GM23338 (cell line): ENCODE data around the gene TRAF3IP1. TPM values are rescaled to one million over a fixed set of nuclear protein-coding genes. Genes with fewer than 3 reads are reported as not detected.

Source experiments
- ATAC-seq: fragments of 200-7000 bp; cut with Tn5 transposase; 3 replicates; pipeline ENCODE4 v1.9.1; 2020
- DNase-seq: peaks from one replicate; pipeline ENCODE4 v3.0.0-alpha.2; 2015; ENCODE audit warnings: low spot score
- H2AFZ ChIP-seq: fragments of 200-600 bp; sonication (generic); 2 replicates; pipeline ENCODE4 v1.8.0; 2016; ENCODE audit warnings: antibody characterized with exemption, mild to moderate bottlenecking, moderate library complexity
- H3F3A ChIP-seq: fragments of 200-600 bp; sonication (generic); replicated peaks from 2 replicates; pipeline ENCODE4 v1.8.0; 2017; ENCODE audit warnings: antibody characterized with exemption, mixed run types, low read depth
- H3K27ac ChIP-seq: fragments of 200-600 bp; sonication (generic); 2 replicates; pipeline ENCODE4 v1.6.1; 2016; ENCODE audit warnings: low read depth
- H3K27me3 ChIP-seq: fragments of 200-600 bp; sonication (generic); 2 replicates; pipeline ENCODE4 v1.8.0; 2016; ENCODE audit warnings: mild to moderate bottlenecking, mixed run types, moderate library complexity; ENCODE audit not compliant: insufficient read depth
- H3K36me3 ChIP-seq: fragments of 200-600 bp; sonication (generic); 2 replicates; pipeline ENCODE4 v1.8.0; 2016; ENCODE audit warnings: mild to moderate bottlenecking; ENCODE audit not compliant: insufficient read depth
- H3K4me1 ChIP-seq: fragments of 200-600 bp; sonication (generic); 2 replicates; pipeline ENCODE4 v1.8.0; 2016; ENCODE audit warnings: mild to moderate bottlenecking, moderate library complexity; ENCODE audit not compliant: insufficient read depth
- H3K4me2 ChIP-seq: fragments of 200-600 bp; sonication (generic); 2 replicates; pipeline ENCODE4 v1.7.1; 2017; ENCODE audit warnings: mixed run types
- H3K4me3 ChIP-seq: fragments of 200-600 bp; sonication (generic); 2 replicates; pipeline ENCODE4 v1.6.1; 2016; ENCODE audit warnings: mixed run types
- H3K79me2 ChIP-seq: fragments of 200-600 bp; sonication (generic); replicated peaks from 2 replicates; pipeline ENCODE4 v1.8.0; 2017; ENCODE audit warnings: mild to moderate bottlenecking; ENCODE audit not compliant: insufficient read depth
- H3K9me2 ChIP-seq: fragments of 200-600 bp; sonication (generic); 2 replicates; pipeline ENCODE4 v1.8.0; 2017; ENCODE audit not compliant: insufficient read depth
- H4K20me1 ChIP-seq: fragments of 200-600 bp; sonication (generic); replicated peaks from 2 replicates; pipeline ENCODE4 v1.8.0; 2017; ENCODE audit warnings: mild to moderate bottlenecking; ENCODE audit not compliant: insufficient read depth
- H3K27ac Mint-ChIP-seq: 2 replicates; pipeline ENCODE4 v1.8.0; 2020; ENCODE audit warnings: inconsistent platforms, mild to moderate bottlenecking, moderate library complexity, mixed read lengths
- H3K27me3 Mint-ChIP-seq: 3 replicates; pipeline ENCODE4 v1.8.0; 2022; ENCODE audit warnings: low read depth, mild to moderate bottlenecking, moderate library complexity, mixed read lengths, inconsistent platforms; ENCODE audit not compliant: insufficient read depth, poor library complexity
- H3K36me3 Mint-ChIP-seq: 3 replicates; pipeline ENCODE4 v1.8.0; 2021; ENCODE audit warnings: low read depth, mild to moderate bottlenecking, inconsistent platforms, moderate library complexity, mixed read lengths
- H3K4me1 Mint-ChIP-seq: 3 replicates; pipeline ENCODE4 v1.8.0; 2020; ENCODE audit warnings: mild to moderate bottlenecking, inconsistent platforms, mixed read lengths
- H3K4me3 Mint-ChIP-seq: 3 replicates; pipeline ENCODE4 v1.8.0; 2021; ENCODE audit warnings: moderate library complexity, mild to moderate bottlenecking, inconsistent platforms, mixed read lengths
- H3K9me3 Mint-ChIP-seq: 3 replicates; pipeline ENCODE4 v1.8.0; 2020; ENCODE audit warnings: moderate library complexity, mild to moderate bottlenecking, inconsistent platforms, mixed read lengths
- CREB1 ChIP-seq: fragments of 250-450 bp; sonication (Bioruptor Pico); IDR thresholded peaks from 2 replicates; pipeline ENCODE4 v1.5.0; 2020; ENCODE audit warnings: low read depth, mild to moderate bottlenecking, moderate library complexity
- CTCF ChIP-seq, 2 experiments: fragments of 200-600 bp in 1 of 2; sonication (generic) in 1 of 2; conservative IDR thresholded peaks; 2 replicates each; pipeline versions ENCODE4 v1.5.1 to v1.6.1; 2016 to 2017; ENCODE audit warnings: antibody characterized with exemption in 2 of 2, low read depth in 2 of 2, mild to moderate bottlenecking in 2 of 2, moderate library complexity in 1 of 2
- ETS1 ChIP-seq: IDR thresholded peaks from 2 replicates; pipeline ENCODE4 v1.6.1; 2016; ENCODE audit warnings: antibody characterized with exemption
- EZH2 ChIP-seq: fragments of 200-600 bp; sonication (generic); IDR thresholded peaks from one replicate; pipeline ENCODE4 v1.8.0; 2017; ENCODE audit warnings: antibody characterized with exemption, mild to moderate bottlenecking, low read depth; ENCODE audit not compliant: unreplicated experiment
- EZH2phosphoT487 ChIP-seq: fragments of 200-600 bp; sonication (generic); IDR thresholded peaks from one replicate; pipeline ENCODE4 v1.8.1; 2018; ENCODE audit warnings: antibody characterized with exemption; ENCODE audit not compliant: unreplicated experiment
- JUNB ChIP-seq: IDR thresholded peaks from one replicate; pipeline ENCODE4 v1.6.1; 2016; ENCODE audit warnings: antibody characterized with exemption; ENCODE audit not compliant: unreplicated experiment
- NANOG ChIP-seq: IDR thresholded peaks from 2 replicates; pipeline ENCODE4 v1.6.1; 2016; ENCODE audit warnings: antibody characterized with exemption, borderline replicate concordance
- POLR2AphosphoS5 ChIP-seq: IDR thresholded peaks from 2 replicates; pipeline ENCODE4 v1.6.1; 2016; ENCODE audit warnings: antibody characterized with exemption, low read depth
- REST ChIP-seq: IDR thresholded peaks from one replicate; pipeline ENCODE4 v1.6.1; 2018; ENCODE audit warnings: antibody characterized with exemption; ENCODE audit not compliant: unreplicated experiment
- STAT1 ChIP-seq: IDR thresholded peaks from one replicate; pipeline ENCODE4 v1.6.1; 2016; ENCODE audit warnings: antibody characterized with exemption; ENCODE audit not compliant: unreplicated experiment
- ZNF114 ChIP-seq: fragments of 250-450 bp; sonication (Bioruptor Pico); IDR thresholded peaks from 2 replicates; pipeline ENCODE4 v1.5.0; 2020; ENCODE audit warnings: mild to moderate bottlenecking, moderate library complexity
- ZNF331 ChIP-seq: fragments of 250-450 bp; sonication (Bioruptor Pico); IDR thresholded peaks from 2 replicates; pipeline ENCODE4 v1.5.0; 2020; ENCODE audit warnings: low read depth, mild to moderate bottlenecking, moderate library complexity
- ZNF462 ChIP-seq: fragments of 250-450 bp; sonication (Bioruptor Pico); IDR thresholded peaks from 2 replicates; pipeline ENCODE4 v1.5.0; 2020; ENCODE audit warnings: mild to moderate bottlenecking, moderate library complexity
- polyA plus RNA-seq: library from polyadenylated mRNA; unstranded; fragments of >200 nt; fragmentation: Nextera tagmentation; extraction: Ambion mirVana; gene quantifications from 2 replicates; pipeline ENCODE4 v1.2.1, GENCODE V29; 2016
- total RNA-seq: library from RNA; depleted of rRNA; stranded (reverse); fragments of >200 nt; shearing (Covaris generic); gene quantifications from 2 replicates; pipeline ENCODE4 v1.2.3, GENCODE V29; 2014

TRAF3IP1 gene
- total and polyA plus RNA-seq, 2 experiments from 2014 or later: 12.5 to 20.7 TPM

- no peaks in the 10 kb centered on the region for H3K27me3 Mint-ChIP-seq
- H4K20me1 ChIP-seq: peaks cover 41% of the 10 kb centered on the region
- H3K79me2 ChIP-seq: peaks cover 82% of the 10 kb centered on the region
- H3K4me3 ChIP-seq: no peak overlapping the region
- no peak for TF ChIP-seq CREB1 (CRISPR knock-in tag)
- TF ChIP-seq EZH2: no peak
- no peak for TF ChIP-seq CTCF (conservative IDR thresholded peaks at IDR 0.05; ENCODE audit: low read depth in 2 of 2)
- TF ChIP-seq POLR2AphosphoS5: no peak
- no peak for TF ChIP-seq STAT1
- TF ChIP-seq EZH2phosphoT487: no peak
- no peak for TF ChIP-seq ZNF462 (CRISPR knock-in tag)
- no peak for TF ChIP-seq JUNB
- TF ChIP-seq ZNF331 (CRISPR knock-in tag): no peak
- TF ChIP-seq ZNF114: no peak
- no peak for TF ChIP-seq NANOG
- TF ChIP-seq ETS1: no peak
- TF ChIP-seq REST: no peak
- no peaks in the 10 kb centered on the region; the same call in 2 of the 3 replicates for H3K4me1 Mint-ChIP-seq
- no peak overlapping the region for H3K4me3 Mint-ChIP-seq
- no peaks in the 10 kb centered on the region for H3K27me3 ChIP-seq
- peaks cover 15% of the 10 kb centered on the region for H3K36me3 ChIP-seq
- DNase-seq: no peak
- H3K27ac Mint-ChIP-seq: no peak overlapping the region; the same call in 1 of the 2 replicates
- no peak overlapping the region for H2AFZ ChIP-seq
- H3K9me2 ChIP-seq: no peaks in the 10 kb centered on the region
- H3K36me3 Mint-ChIP-seq: peaks cover 60% of the 10 kb centered on the region
- H3K9me3 Mint-ChIP-seq: peaks cover 7% of the 10 kb centered on the region; the same call in 2 of the 3 replicates
- H3K4me2 ChIP-seq: no peak overlapping the region
- H3K4me1 ChIP-seq: no peaks in the 10 kb centered on the region
- ATAC-seq: no peak
- H3F3A ChIP-seq: no peaks in the 10 kb centered on the region
- H3K27ac ChIP-seq: no peak overlapping the region
Measured at GRCh38 chr2:238434846-238435751, 114.8 kb downstream of the TRAF3IP1 start.
